Prostate gland (tissue), 2 donors: ENCODE measurements around the gene MYO5B. TPM values are rescaled to one million over a fixed set of nuclear protein-coding genes. Genes with fewer than 3 reads are reported as not detected.

Experiments
- DNase-seq: peaks from one replicate; pipeline ENCODE4 v3.0.0-alpha.2; 2019; ENCODE audit warnings: low spot score
- H3K27ac ChIP-seq, 2 donors: fragments of 200-600 bp; sonication (generic); 2 replicates each; pipeline ENCODE4 v1.5.1; 2017 to 2019
- H3K27me3 ChIP-seq: fragments of 200-600 bp; sonication (generic); replicated peaks from 2 replicates; pipeline ENCODE4 v1.5.1; 2019; ENCODE audit not compliant: insufficient read depth
- H3K36me3 ChIP-seq, 2 donors: fragments of 200-600 bp; sonication (generic); 1 replicate in 1 of 2; 2 replicates in 1 of 2; pipeline versions ENCODE4 v1.5.1 to v1.8.1; 2017 to 2019
- H3K4me1 ChIP-seq: fragments of 200-600 bp; sonication (generic); replicated peaks from 2 replicates; pipeline ENCODE4 v1.5.1; 2019
- H3K4me3 ChIP-seq, 2 donors: fragments of 200-600 bp; sonication (generic); 2 replicates each; pipeline ENCODE4 v1.5.1; 2017 to 2019
- H3K9me3 ChIP-seq: fragments of 200-600 bp; sonication (generic); 2 replicates; pipeline ENCODE4 v1.5.1; 2017
- POLR2A ChIP-seq: fragments of 450-650 bp; IDR thresholded peaks from one replicate; pipeline ENCODE4 v1.6.1; 2016; ENCODE audit warnings: antibody characterized with exemption, mild to moderate bottlenecking
- POLR2AphosphoS5 ChIP-seq: sonication (generic); formaldehyde crosslinking; IDR thresholded peaks from one replicate; pipeline ENCODE4 v1.6.1; 2017; ENCODE audit warnings: antibody characterized with exemption
- WGBS: methylation state at CpG from one replicate; pipeline ENCODE4 v1.1.5; 2018; 5-methylcytosine and 5-hydroxymethylcytosine counted together
- intact Hi-C: fragments of 100-400 bp; cut with DNase I; formaldehyde crosslinking; loops from one replicate; pipeline ENCODE4 v1.14.2; 2022
- total RNA-seq, 2 donors: library from RNA; depleted of rRNA; stranded (reverse); fragments of >200 nt; gene quantifications; one replicate each; pipeline ENCODE4 v1.1.0, GENCODE V29; 2016
- TF ChIP-seq, protein P1 (sequence below), 4 experiments: fragments of 200-600 bp in 2 of 4; fragments of 450-650 bp in 2 of 4; sonication (generic) in 2 of 4; IDR thresholded peaks; 1 replicate in 3 of 4; 2 replicates in 1 of 4; pipeline ENCODE4 v1.5.1; 2016 to 2019; ENCODE audit warnings: antibody characterized with exemption in 4 of 4, mild to moderate bottlenecking in 2 of 4, moderate library complexity in 2 of 4

MYO5B gene
- total RNA-seq, 2 donors from 2014 or later = 28.5 to 31.1 TPM

DNA sequence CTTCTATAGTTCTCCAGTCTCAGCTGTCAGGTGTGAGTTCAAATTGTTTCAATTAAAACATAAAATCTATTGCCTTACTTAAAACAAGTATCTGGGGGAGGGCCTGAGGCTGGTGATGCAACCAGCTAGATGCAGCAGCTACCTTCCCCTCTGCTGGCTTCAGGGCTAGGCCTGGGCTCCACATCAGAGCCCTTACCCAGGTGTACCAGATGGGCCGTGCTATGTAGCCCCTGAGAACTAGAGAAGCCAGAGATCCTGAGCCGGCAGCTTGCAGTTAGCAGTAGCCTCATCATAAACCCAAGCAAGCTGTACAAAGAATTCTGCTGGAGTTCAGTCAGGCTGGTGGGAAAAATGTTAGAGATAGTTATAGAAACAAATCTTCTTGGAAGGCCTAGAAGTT lies 284.0 kb downstream of the MYO5B start:
- TF ChIP-seq POLR2AphosphoS5 (no peak), POLR2A (no peak)
- TF ChIP-seq, protein P1, sequence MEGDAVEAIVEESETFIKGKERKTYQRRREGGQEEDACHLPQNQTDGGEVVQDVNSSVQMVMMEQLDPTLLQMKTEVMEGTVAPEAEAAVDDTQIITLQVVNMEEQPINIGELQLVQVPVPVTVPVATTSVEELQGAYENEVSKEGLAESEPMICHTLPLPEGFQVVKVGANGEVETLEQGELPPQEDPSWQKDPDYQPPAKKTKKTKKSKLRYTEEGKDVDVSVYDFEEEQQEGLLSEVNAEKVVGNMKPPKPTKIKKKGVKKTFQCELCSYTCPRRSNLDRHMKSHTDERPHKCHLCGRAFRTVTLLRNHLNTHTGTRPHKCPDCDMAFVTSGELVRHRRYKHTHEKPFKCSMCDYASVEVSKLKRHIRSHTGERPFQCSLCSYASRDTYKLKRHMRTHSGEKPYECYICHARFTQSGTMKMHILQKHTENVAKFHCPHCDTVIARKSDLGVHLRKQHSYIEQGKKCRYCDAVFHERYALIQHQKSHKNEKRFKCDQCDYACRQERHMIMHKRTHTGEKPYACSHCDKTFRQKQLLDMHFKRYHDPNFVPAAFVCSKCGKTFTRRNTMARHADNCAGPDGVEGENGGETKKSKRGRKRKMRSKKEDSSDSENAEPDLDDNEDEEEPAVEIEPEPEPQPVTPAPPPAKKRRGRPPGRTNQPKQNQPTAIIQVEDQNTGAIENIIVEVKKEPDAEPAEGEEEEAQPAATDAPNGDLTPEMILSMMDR (IDR thresholded peaks at IDR 0.05) = no peak
- Histone ChIP-seq H3K4me1 (no peaks in the 10 kb centered on the region), H3K27me3 (no peaks in the 10 kb centered on the region), H3K4me3 (no peak overlapping the region), H3K36me3 (no peaks in the 10 kb centered on the region), H3K9me3 (no peaks in the 10 kb centered on the region), H3K27ac (peak overlapping the region in 1 of 2 donors; percentile 14)
- DNase-seq = peak; percentile 6
- 45% methylated on average over 2 of the region's 2 CpGs for WGBS
- intact Hi-C loops = no loop called here

DNA sequence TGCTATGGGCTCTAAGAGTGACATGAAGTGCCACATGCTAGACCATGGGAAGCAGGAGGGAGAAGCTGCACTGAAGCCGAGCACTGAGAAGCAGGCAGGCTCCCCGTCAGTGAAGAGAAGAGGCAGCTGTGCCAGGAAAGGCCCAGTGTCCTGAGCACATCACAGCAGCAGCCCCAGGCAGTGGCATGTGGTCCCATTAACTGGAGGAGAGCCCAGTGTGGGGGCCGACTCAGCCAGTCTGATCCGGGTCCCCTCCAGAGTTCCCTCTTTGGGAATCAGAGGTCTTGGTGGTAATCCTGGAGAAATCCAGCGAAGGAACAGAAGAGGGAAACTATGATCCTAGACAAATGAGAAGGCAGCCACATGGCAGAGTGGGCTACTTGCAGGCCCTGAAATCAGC lies 284.9 kb downstream of the MYO5B start:
- no peak overlapping the region for H3K27ac ChIP-seq
- H3K27me3 ChIP-seq = no peaks in the 10 kb centered on the region
- no peak for DNase-seq
- intact Hi-C loops = no loop called here
- H3K4me1 ChIP-seq = no peaks in the 10 kb centered on the region
- no peak overlapping the region for H3K4me3 ChIP-seq
- no peaks in the 10 kb centered on the region for H3K9me3 ChIP-seq
- H3K36me3 ChIP-seq = no peaks in the 10 kb centered on the region
- WGBS = 87% methylated on average over 5 of the region's 5 CpGs
- TF ChIP-seq POLR2AphosphoS5 = no peak
- TF ChIP-seq POLR2A = no peak
- TF ChIP-seq, protein P1 (IDR thresholded peaks at IDR 0.05) = no peak

DNA sequence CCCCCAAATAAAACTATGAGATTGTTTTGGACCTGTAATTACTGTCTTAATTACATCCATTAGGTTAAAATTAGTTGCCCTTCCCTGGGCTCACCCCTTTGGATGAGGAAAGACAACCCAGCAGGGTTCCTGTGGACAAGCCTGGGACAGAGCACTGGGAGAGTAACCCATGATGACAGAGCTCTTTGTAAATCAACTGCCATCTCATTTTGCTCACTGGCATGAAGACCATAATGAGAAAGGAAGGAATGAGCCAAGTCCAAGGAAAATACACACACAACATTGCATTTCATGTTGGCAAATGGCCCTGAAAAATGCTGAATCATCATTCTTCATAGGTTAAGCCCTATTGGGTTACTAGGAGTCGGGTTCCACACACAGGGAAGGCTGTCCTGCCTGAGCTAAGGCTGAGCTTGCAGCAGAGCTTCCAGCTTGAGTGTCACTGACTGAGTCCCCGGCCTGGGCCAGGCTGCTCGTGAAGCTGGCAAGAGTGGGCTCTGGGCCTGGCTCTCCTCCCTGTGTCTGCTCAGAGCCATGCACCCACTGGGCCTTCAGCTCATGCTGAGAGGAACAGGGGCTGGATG lies 287.5 kb downstream of the MYO5B start:
- Histone ChIP-seq H3K27me3 (no peaks in the 10 kb centered on the region), H3K36me3 (no peaks in the 10 kb centered on the region), H3K9me3 (no peaks in the 10 kb centered on the region), H3K4me1 (no peaks in the 10 kb centered on the region), H3K4me3 (no peak overlapping the region), H3K27ac (no peak overlapping the region)
- 68% methylated on average over 2 of the region's 3 CpGs for WGBS
- TF ChIP-seq, protein P1 (IDR thresholded peaks at IDR 0.05) = no peak
- no peak for TF ChIP-seq POLR2A
- no peak for TF ChIP-seq POLR2AphosphoS5
- intact Hi-C loops = loop anchor here (10.0 kb wide), 1 partner anchor 57 kb away; no protein-coding TSS in a partner anchor
- no peak for DNase-seq

GRCh38 chr18:49905771-49906170 lies 289.2 kb downstream of the MYO5B start:
- no peak for TF ChIP-seq POLR2A
- TF ChIP-seq, protein P1 (IDR thresholded peaks at IDR 0.05) = no peak
- intact Hi-C loops = loop anchor here (10.0 kb wide), 1 partner anchor 59 kb away; no protein-coding TSS in a partner anchor

DNA sequence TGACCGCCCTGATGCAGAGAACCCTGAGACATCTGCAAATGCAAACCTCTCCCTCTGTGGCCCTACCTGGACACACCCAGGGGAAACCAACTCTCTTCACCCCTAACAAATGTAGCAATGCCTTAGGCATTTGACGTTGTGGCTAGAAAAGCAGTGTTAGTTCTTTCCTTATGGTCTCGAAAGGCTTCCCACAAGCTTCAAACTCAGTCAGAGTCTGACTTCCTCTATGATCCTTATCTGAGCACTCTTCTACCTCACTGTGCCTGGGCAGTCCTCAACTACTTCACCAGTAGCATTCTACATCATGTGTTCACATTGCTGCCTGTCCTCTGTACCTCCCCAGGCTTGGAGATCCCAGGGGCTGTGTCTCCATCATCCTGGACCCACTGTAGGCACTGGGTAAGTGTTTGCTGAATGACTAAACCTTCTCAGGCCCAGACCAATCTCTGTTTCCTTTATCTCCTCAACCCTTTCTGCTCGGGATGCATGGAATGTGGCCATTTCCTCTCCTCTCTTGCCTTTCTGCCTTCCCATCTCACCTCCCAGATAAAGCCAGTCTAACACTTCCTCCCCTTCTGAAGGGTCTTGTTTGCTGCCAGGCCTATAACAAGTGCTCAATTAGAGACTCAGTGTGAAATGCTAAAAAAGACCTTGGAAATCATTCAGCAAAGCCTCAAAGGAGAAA lies 289.9 kb downstream of the MYO5B start:
- no peak for DNase-seq
- no peaks in the 10 kb centered on the region for H3K36me3 ChIP-seq
- TF ChIP-seq POLR2AphosphoS5 = no peak
- TF ChIP-seq, protein P1 (IDR thresholded peaks at IDR 0.05) = no peak
- TF ChIP-seq POLR2A = no peak
- H3K4me1 ChIP-seq = no peaks in the 10 kb centered on the region
- no peak overlapping the region for H3K4me3 ChIP-seq
- intact Hi-C loops = loop anchor here (10.0 kb wide), 1 partner anchor 60 kb away; no protein-coding TSS in a partner anchor
- no peaks in the 10 kb centered on the region for H3K27me3 ChIP-seq
- 73% methylated on average over 4 of the region's 4 CpGs for WGBS
- H3K27ac ChIP-seq = no peak overlapping the region
- no peaks in the 10 kb centered on the region for H3K9me3 ChIP-seq

More at GRCh38 chr18:49905771-49906170, 289.2 kb downstream of the MYO5B start:
- H3K9me3 ChIP-seq = no peaks in the 10 kb centered on the region
- H3K27me3 ChIP-seq = no peaks in the 10 kb centered on the region
- no peak overlapping the region for H3K4me3 ChIP-seq
- no peak overlapping the region for H3K27ac ChIP-seq
- DNase-seq = no peak
- no peaks in the 10 kb centered on the region for H3K4me1 ChIP-seq
- 71% methylated on average over 5 of the region's 5 CpGs for WGBS
- H3K36me3 ChIP-seq = no peaks in the 10 kb centered on the region
